AG04450 (cell line): Measurements from ENCODE around the gene ZGPAT. TPM values are rescaled to one million over a fixed set of nuclear protein-coding genes. Genes with fewer than 3 reads are reported as not detected.

Experiments used
- CTCF ChIA-PET: fragments of 300-600, 350-600 bp; formaldehyde crosslinking; extraction: SDS; loops from one replicate; lab custom pipeline; 2022; ENCODE audit warnings: antibody characterized with exemption, inconsistent platforms; lab: Charles Lee
- POLR2A ChIA-PET: fragments of 350-600 bp; formaldehyde crosslinking; extraction: SDS; loops from one replicate; lab custom pipeline; 2021; ENCODE audit warnings: antibody characterized with exemption, inconsistent platforms; lab: Yijun Ruan, JAX
- DNase-seq: peaks from one replicate; pipeline ENCODE4 v3.0.0-alpha.2; 2011; ENCODE audit warnings: low read depth, low spot score
- H3K27ac ChIP-seq: one replicate; pipeline ENCODE4 v1.5.1; 2012; ENCODE audit warnings: low read depth, low read length, control low read depth
- H3K27me3 ChIP-seq: one replicate; pipeline ENCODE4 v1.6.0; 2012; ENCODE audit warnings: low read length; ENCODE audit not compliant: control insufficient read depth, insufficient read depth
- H3K4me3 ChIP-seq: 2 replicates; pipeline ENCODE4 v1.5.1; 2011; ENCODE audit warnings: mild to moderate bottlenecking, low read depth, low read length, control low read depth
- H3K9me3 ChIP-seq: 2 replicates; pipeline ENCODE4 v1.5.1; 2012; ENCODE audit warnings: low read length; ENCODE audit not compliant: control insufficient read depth, insufficient read depth
- polyA plus RNA-seq: library from polyadenylated mRNA; depleted of rRNA; stranded (reverse); fragments of >200 nt; gene quantifications from 2 replicates; pipeline ENCODE4 v1.2.3, GENCODE V29; 2011
- TF ChIP-seq, protein P1 (sequence below): IDR thresholded peaks from 2 replicates; pipeline ENCODE4 v1.5.1; 2011; ENCODE audit warnings: low read depth, low read length, control low read depth, inconsistent platforms

Gene ZGPAT
- polyA plus RNA-seq, 1 experiment = 8.7 TPM

GRCh38 chr20:63701329-63702035 is 6.4 kb upstream of the ZGPAT start:
- CTCF ChIA-PET = no interaction called here
- H3K27ac ChIP-seq = no peak overlapping the region
- no peaks in the 10 kb centered on the region; the same call in 1 of the 2 replicates for H3K9me3 ChIP-seq
- H3K4me3 ChIP-seq = no peak overlapping the region
- DNase-seq = no peak
- no peaks in the 10 kb centered on the region for H3K27me3 ChIP-seq
- POLR2A ChIA-PET = interaction anchor here (0.9 kb wide), 1 partner anchor 39 kb away, joined by 3 read pairs; no protein-coding TSS in a partner anchor
- TF ChIP-seq, protein P1, sequence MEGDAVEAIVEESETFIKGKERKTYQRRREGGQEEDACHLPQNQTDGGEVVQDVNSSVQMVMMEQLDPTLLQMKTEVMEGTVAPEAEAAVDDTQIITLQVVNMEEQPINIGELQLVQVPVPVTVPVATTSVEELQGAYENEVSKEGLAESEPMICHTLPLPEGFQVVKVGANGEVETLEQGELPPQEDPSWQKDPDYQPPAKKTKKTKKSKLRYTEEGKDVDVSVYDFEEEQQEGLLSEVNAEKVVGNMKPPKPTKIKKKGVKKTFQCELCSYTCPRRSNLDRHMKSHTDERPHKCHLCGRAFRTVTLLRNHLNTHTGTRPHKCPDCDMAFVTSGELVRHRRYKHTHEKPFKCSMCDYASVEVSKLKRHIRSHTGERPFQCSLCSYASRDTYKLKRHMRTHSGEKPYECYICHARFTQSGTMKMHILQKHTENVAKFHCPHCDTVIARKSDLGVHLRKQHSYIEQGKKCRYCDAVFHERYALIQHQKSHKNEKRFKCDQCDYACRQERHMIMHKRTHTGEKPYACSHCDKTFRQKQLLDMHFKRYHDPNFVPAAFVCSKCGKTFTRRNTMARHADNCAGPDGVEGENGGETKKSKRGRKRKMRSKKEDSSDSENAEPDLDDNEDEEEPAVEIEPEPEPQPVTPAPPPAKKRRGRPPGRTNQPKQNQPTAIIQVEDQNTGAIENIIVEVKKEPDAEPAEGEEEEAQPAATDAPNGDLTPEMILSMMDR = no peak

DNA sequence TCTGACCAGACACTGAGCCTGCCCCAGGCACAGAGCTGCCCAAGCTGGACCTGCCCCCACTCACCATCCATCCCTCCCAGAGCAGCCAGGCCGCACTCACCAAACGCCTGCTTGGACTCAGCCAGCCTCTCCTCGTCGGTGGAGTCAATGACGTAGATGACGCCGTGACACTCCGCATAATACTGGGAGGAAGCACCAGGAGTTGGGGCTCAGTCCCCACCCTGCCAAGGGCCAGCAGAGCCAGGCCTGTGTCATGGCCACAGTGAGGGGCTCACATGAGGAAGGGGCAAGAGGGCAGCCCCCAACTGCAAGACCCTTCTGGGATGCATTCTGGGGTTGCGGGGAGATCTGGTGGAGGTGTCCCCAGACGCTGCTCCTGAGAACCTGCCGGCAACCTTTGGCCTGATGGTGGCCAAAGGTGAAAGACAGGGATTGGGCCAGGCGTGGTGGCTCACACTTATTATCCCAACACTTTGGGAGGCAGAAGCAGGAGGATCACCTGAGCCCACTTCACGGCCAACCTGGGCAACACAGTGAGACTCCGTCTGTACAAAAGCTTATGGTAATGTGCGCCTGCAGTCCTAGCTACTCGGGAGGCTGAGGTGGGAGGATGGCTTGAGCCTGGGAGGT is 5.7 kb upstream of the ZGPAT start:
- TF ChIP-seq, protein P1 = no peak
- Histone ChIP-seq H3K27me3 (no peaks in the 10 kb centered on the region), H3K27ac (no peak overlapping the region), H3K9me3 (no peaks in the 10 kb centered on the region; the same call in 1 of the 2 replicates), H3K4me3 (no peak overlapping the region)
- DNase-seq = no peak
- CTCF ChIA-PET = no interaction called here
- POLR2A ChIA-PET = no interaction called here

DNA sequence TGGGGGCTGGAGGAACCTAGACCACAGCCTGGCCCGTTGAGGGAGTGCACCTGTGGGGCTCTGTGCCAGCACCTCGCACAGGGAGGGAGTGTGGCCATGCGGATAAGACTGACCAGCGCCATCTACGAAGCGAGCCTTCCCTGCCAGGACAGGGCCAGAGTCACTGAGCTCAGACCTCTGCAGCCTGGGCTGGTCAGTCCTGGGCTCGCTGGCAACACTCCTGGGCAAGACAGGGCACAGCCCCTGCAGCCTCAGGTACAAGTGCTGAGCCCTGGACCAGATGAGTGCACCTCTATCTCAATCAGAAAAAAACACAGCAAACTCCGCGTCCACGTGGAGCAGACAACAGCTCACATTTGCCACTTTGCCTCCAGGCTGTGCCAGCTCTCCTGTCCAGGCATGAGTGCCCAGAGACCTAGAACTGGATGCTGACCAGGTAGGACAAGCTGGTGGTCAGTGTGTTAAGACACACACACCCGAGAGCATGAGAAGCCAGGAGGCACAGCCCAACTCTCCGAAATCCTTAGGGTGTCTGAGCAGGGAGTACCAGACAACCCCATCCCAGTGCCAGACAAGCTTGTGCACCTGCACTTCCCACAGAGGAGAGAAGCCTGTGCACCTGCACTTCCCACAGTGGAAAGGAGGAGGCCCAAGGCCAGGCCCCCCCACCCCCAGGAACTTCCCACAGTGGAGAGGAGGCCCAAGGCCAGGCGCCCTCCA is 4.9 kb upstream of the ZGPAT start:
- H3K27ac ChIP-seq = no peak overlapping the region
- CTCF ChIA-PET = no interaction called here
- DNase-seq = no peak
- TF ChIP-seq, protein P1 = no peak
- H3K9me3 ChIP-seq = no peaks in the 10 kb centered on the region; the same call in 1 of the 2 replicates
- H3K27me3 ChIP-seq = no peaks in the 10 kb centered on the region
- no peak overlapping the region for H3K4me3 ChIP-seq
- POLR2A ChIA-PET = no interaction called here

DNA sequence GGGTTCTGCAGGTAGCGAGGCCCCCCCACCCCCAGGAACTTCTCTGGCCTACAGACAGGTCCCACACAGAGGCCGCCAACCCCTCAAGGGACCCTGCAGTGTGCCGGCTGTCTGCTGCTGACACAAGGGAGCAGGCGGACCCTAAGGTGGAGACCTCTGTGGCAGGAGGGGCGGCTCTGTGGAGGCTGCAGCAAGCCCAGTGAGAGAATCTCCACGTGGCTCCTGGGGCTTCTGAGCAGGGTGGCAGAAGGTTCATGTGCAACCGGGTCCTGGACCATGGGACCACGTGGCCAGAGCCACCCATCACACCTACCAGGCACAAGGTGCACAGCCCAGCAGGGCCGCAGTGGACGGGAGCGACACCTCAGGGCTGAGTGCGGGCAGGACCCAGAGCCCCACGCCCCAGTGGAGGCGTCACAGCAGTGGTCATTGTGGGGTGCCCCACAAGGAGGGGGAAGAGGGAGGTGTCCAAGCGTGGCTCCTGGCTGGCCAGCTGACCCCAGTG is 4.3 kb upstream of the ZGPAT start:
- no peak for DNase-seq
- POLR2A ChIA-PET = no interaction called here

More for the DNA sequence above, 4.3 kb upstream of the ZGPAT start:
- TF ChIP-seq, protein P1 = no peak
- H3K9me3 ChIP-seq = no peaks in the 10 kb centered on the region; the same call in 1 of the 2 replicates
- no peak overlapping the region for H3K4me3 ChIP-seq
- no peaks in the 10 kb centered on the region for H3K27me3 ChIP-seq
- H3K27ac ChIP-seq = no peak overlapping the region
- CTCF ChIA-PET = no interaction called here
